ENCODE results near the gene HOXA2.

The HOXA2 gene

DNA sequence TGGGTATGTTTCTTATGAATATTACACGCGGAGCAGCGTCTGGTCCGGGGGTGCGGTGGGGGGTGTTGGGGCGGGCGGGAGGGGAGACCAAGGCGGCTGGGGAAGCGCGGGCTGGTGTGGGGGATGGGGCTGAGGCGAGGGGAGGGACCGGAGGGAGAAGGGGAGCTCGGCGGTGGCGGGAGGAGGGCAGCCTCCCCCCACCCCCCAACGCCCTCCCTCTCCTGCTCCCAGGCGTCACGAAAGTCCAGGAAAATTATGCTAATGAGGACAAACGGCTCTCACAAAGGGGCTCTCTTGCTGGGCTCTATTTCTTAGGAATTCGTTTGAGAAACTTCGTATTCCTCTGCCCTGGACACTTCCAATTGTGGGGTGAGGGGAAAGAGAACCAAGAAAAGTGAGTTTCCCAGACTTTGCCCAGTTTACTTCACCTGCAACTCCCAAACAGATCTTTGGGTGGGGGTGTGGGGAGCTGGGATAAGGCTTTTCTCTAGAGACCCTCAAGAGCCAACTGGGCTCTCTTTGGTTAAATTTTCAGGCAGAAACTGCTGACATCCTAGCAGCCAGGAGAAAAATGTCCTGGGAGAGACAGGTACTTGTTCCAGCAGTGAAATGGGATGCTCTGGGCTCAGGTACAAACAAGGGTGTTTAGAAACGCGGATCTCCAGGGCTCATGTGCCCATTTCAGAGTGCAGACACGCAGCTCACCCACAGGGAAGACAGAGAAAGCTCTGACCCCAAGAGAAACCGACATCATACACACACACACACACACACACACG, 11.7 kb upstream of the HOXA2 start:
- no peak for DNase-seq (ENCODE audit: low read depth)
- H3K9ac ChIP-seq (ENCODE audit: low read length) = peak overlapping the region; percentile 65
- H3K4me3 ChIP-seq (ENCODE audit: low read length) = peak overlapping the region; percentile 45
- no peaks in the 10 kb centered on the region for H3K27me3 ChIP-seq (replicated peaks; ENCODE audit: control insufficient read depth, insufficient read depth, low read length)
- H3K36me3 ChIP-seq (ENCODE audit: control insufficient read depth, insufficient read depth, low read length, severe bottlenecking) = peaks cover 9% of the 10 kb centered on the region
- peaks cover 66% of the 10 kb centered on the region for H3K4me1 ChIP-seq (ENCODE audit: control insufficient read depth, insufficient read depth, low read length)
- H3K9me3 ChIP-seq (ENCODE audit: control insufficient read depth, low read length) = no peaks in the 10 kb centered on the region

GRCh38 chr7:27112955-27113949, 10.8 kb upstream of the HOXA2 start:
- DNase-seq (ENCODE audit: low read depth) = no peak
- Histone ChIP-seq H3K36me3 (ENCODE audit: control insufficient read depth, insufficient read depth, low read length, severe bottlenecking) (peaks cover 7% of the 10 kb centered on the region), H3K9me3 (ENCODE audit: control insufficient read depth, low read length) (no peaks in the 10 kb centered on the region), H3K9ac (ENCODE audit: low read length) (peak overlapping the region; percentile 81), H3K4me3 (ENCODE audit: low read length) (peak overlapping the region; percentile 66), H3K27me3 (replicated peaks; ENCODE audit: control insufficient read depth, insufficient read depth, low read length) (no peaks in the 10 kb centered on the region), H3K4me1 (ENCODE audit: control insufficient read depth, insufficient read depth, low read length) (peaks cover 67% of the 10 kb centered on the region)

DNA sequence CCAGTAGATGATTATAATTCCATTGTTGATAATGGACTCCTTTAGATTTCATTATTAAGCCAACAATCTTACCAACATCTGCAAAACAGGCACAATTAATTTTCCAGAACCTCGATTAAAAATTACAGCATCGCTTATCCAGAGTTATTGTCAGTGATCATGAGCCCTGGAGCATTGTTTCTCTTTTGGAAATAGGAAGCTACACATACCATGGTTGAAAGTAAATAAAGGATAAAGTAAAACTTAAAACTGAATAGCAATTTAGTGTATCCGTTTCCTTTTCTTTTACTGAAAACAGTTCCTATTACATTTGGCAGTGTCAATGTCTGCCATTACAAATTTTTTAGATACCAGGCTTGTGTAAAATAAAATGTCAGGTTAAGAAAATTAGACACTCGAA, 9.9 kb upstream of the HOXA2 start:
- H3K36me3 ChIP-seq (ENCODE audit: control insufficient read depth, insufficient read depth, low read length, severe bottlenecking) = peaks cover 2% of the 10 kb centered on the region
- no peak for DNase-seq (ENCODE audit: low read depth)
- H3K9me3 ChIP-seq (ENCODE audit: control insufficient read depth, low read length) = no peaks in the 10 kb centered on the region
- peaks cover 67% of the 10 kb centered on the region for H3K4me1 ChIP-seq (ENCODE audit: control insufficient read depth, insufficient read depth, low read length)
- no peaks in the 10 kb centered on the region for H3K27me3 ChIP-seq (replicated peaks; ENCODE audit: control insufficient read depth, insufficient read depth, low read length)
- peak overlapping the region; percentile 81 for H3K9ac ChIP-seq (ENCODE audit: low read length)
- peak overlapping the region; percentile 66 for H3K4me3 ChIP-seq (ENCODE audit: low read length)

- Histone ChIP-seq H3K36me3 (ENCODE audit: control insufficient read depth, insufficient read depth, low read length, severe bottlenecking) (no peaks in the 10 kb centered on the region), H3K9ac (ENCODE audit: low read length) (peak overlapping the region; percentile 81), H3K4me3 (ENCODE audit: low read length) (peak overlapping the region; percentile 66), H3K27me3 (replicated peaks; ENCODE audit: control insufficient read depth, insufficient read depth, low read length) (no peaks in the 10 kb centered on the region), H3K4me1 (ENCODE audit: control insufficient read depth, insufficient read depth, low read length) (peaks cover 61% of the 10 kb centered on the region), H3K9me3 (ENCODE audit: control insufficient read depth, low read length) (no peaks in the 10 kb centered on the region)
- no peak for DNase-seq (ENCODE audit: low read depth)
These were observed 9.3 kb upstream of the HOXA2 start for GRCh38 chr7:27111751-27112277.

DNA sequence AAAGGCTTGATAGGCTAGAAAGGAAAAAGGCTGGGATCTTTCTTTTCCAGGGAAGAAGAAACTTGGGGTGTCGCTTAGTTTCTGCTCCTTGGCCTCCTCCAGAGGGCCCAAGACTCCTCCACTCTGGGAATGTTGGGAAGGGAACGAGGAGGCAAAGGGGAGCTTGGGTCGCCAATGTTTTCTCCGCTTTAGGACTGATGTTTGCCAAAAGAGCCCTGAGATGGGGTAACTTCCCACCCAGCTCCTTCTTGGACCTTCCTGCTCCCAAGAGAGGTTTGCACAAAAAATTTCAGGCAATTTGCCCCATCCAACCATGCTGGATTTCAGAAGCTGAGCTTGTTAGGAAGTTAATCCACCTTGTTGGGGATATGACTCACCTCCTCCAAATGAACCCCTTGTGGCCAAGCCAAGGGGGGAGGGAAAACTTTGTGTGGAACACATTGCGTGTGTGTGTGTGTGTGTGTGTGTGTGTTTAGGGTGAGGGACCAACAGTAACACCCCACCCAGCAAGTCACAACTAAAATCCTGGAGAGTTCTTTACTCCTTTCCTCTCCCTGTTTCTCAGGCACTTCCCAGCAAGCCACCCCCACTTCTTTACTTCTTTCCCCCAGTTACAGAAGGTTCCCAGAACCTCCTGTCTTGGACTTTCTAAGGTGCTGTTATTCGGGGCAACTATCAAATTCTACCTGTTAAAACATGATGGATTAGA, 8.7 kb upstream of the HOXA2 start:
- DNase-seq (ENCODE audit: low read depth) = no peak
- H3K4me1 ChIP-seq (ENCODE audit: control insufficient read depth, insufficient read depth, low read length) = peaks cover 61% of the 10 kb centered on the region
- peak overlapping the region; percentile 55 for H3K4me3 ChIP-seq (ENCODE audit: low read length)
- peak overlapping the region; percentile 81 for H3K9ac ChIP-seq (ENCODE audit: low read length)
- H3K36me3 ChIP-seq (ENCODE audit: control insufficient read depth, insufficient read depth, low read length, severe bottlenecking) = no peaks in the 10 kb centered on the region
- H3K27me3 ChIP-seq (replicated peaks; ENCODE audit: control insufficient read depth, insufficient read depth, low read length) = no peaks in the 10 kb centered on the region
- H3K9me3 ChIP-seq (ENCODE audit: control insufficient read depth, low read length) = no peaks in the 10 kb centered on the region

DNA sequence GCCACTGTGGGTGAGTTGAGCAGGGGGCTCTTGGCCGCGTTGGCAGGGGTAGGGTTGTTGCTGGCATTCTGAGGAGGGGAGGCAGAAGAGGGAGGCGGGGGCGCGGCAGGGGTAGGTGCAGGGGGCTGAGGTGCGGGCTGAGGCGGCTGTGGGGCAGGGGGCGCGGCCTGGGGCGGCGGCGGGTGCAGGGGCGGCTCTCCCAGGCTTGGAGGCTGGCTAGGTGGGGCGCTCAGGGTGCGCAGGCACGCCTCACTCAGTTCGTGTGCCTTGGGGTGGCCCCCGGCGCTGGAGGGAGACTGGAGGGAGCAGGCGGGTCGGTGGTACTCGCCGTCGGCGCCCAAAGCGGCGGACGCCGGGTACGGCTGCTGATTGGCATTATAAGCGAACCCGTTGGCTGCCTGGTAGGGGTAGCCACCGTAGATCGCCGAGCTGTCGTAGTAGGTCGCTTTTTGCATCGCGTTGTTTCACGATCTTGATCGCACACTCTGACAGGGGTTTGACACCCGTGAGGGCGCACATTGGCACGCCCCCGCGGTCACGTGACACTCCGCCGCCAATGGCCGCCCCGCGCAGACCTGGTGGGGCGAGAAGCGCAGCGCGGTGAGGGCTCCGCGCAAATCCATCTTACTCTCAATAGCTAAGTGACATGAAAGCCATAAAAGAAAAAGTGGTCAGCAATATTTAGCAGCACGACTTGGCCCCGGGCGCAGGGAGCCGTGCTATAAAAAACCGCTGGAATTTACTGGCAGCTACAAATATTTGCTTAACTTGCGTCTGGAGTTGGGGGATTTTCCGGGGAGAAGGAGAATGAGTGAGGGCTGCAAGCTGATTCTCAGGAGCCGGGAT, 7.9 kb upstream of the HOXA2 start:
- no peak for DNase-seq (ENCODE audit: low read depth)
- Histone ChIP-seq H3K27me3 (replicated peaks; ENCODE audit: control insufficient read depth, insufficient read depth, low read length) (no peaks in the 10 kb centered on the region), H3K4me1 (ENCODE audit: control insufficient read depth, insufficient read depth, low read length) (peaks cover 69% of the 10 kb centered on the region), H3K9me3 (ENCODE audit: control insufficient read depth, low read length) (no peaks in the 10 kb centered on the region), H3K4me3 (ENCODE audit: low read length) (peak overlapping the region; percentile 55), H3K36me3 (ENCODE audit: control insufficient read depth, insufficient read depth, low read length, severe bottlenecking) (no peaks in the 10 kb centered on the region), H3K9ac (ENCODE audit: low read length) (peak overlapping the region; percentile 74)

DNA sequence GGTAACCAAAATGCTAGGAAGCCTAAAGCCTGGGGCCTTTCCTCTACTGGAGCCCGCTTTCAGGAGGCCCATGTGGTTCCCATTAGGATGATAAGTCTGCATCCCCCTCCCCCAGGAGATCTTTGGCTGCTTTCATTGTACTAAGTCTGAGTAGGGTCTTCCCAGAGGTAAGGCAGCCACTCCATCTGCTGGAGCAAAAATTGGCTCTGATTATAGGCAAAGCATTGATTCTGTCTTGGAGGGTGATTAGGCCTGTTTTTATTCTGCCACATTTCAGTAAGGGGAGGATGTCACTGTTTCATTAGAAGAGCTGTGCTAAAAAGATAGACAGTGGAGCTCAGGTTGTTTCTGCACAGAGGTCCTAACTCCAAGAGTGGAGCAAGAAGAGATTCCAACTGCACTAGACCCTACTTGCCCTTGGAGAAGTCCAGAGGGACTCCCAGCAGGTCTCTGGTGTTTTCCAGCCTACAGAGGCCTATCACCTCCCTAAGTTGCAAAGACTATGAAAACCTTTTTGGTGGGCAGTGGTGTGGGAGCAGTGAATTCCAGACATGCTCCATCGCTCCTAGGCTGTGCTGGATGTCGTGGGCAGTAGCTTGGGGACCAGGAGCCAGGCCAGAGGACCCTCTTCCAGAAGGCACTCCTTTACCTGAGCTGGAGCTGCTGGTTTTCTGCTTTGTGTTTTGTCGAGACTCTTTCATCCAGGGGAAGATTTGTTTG, 7.1 kb upstream of the HOXA2 start:
- H3K27me3 ChIP-seq (replicated peaks; ENCODE audit: control insufficient read depth, insufficient read depth, low read length) = no peaks in the 10 kb centered on the region
- no peak for DNase-seq (ENCODE audit: low read depth)
- H3K4me3 ChIP-seq (ENCODE audit: low read length) = no peak overlapping the region
- no peak overlapping the region for H3K9ac ChIP-seq (ENCODE audit: low read length)
- peaks cover 71% of the 10 kb centered on the region for H3K4me1 ChIP-seq (ENCODE audit: control insufficient read depth, insufficient read depth, low read length)
- no peaks in the 10 kb centered on the region for H3K9me3 ChIP-seq (ENCODE audit: control insufficient read depth, low read length)
- H3K36me3 ChIP-seq (ENCODE audit: control insufficient read depth, insufficient read depth, low read length, severe bottlenecking) = no peaks in the 10 kb centered on the region

DNA sequence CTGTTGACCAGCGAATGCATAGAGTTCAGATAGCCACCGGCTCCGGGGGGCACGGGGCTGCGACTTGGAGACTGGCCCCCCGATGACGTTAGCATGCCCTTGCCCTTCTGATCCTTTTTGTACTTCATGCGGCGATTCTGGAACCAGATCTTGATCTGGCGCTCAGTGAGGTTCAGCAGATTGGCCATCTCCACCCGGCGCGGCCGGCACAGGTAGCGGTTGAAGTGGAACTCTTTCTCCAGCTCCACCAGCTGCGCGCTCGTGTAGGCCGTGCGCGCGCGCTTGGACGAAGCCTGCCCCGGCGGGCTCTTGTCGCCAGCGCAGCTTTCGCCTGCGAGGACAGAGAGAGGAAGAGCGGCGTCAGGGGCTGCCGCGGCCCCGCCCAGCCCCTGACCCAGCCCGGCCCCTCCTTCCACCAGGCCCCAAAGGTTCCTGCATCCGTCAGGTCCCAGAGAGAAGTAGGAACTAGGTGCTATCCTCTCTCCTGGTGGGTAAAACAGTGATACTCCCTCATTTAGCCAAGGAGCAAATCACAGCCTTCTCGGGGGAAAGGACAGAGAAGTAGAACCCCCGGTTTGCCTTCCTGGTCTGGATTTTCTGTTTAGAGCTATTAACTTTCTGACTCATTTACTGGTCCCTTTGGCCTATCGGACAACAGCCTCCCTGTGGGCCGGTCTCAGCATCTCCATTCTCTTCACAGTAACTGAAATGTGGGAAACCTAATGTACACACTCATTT, 6.1 kb upstream of the HOXA2 start:
- Histone ChIP-seq H3K4me3 (ENCODE audit: low read length) (peak overlapping the region; percentile 40), H3K9me3 (ENCODE audit: control insufficient read depth, low read length) (no peaks in the 10 kb centered on the region), H3K36me3 (ENCODE audit: control insufficient read depth, insufficient read depth, low read length, severe bottlenecking) (no peaks in the 10 kb centered on the region), H3K9ac (ENCODE audit: low read length) (peak overlapping the region; percentile 61), H3K4me1 (ENCODE audit: control insufficient read depth, insufficient read depth, low read length) (peaks cover 67% of the 10 kb centered on the region), H3K27me3 (replicated peaks; ENCODE audit: control insufficient read depth, insufficient read depth, low read length) (no peaks in the 10 kb centered on the region)
- no peak for DNase-seq (ENCODE audit: low read depth)

GRCh38 chr7:27107391-27108381, 5.2 kb upstream of the HOXA2 start:
- Histone ChIP-seq H3K9ac (ENCODE audit: low read length) (peak overlapping the region; percentile 80), H3K27me3 (replicated peaks; ENCODE audit: control insufficient read depth, insufficient read depth, low read length) (no peaks in the 10 kb centered on the region), H3K36me3 (ENCODE audit: control insufficient read depth, insufficient read depth, low read length, severe bottlenecking) (no peaks in the 10 kb centered on the region), H3K4me1 (ENCODE audit: control insufficient read depth, insufficient read depth, low read length) (peaks cover 63% of the 10 kb centered on the region), H3K4me3 (ENCODE audit: low read length) (peak overlapping the region; percentile 37), H3K9me3 (ENCODE audit: control insufficient read depth, low read length) (no peaks in the 10 kb centered on the region)
- no peak for DNase-seq (ENCODE audit: low read depth)

Data from adipocyte (in vitro differentiated cells).